Brain microvascular endothelial cell (primary cell): ENCODE data around the gene AKT2.

Source experiments
- DNase-seq: peaks from one replicate; pipeline ENCODE4 v3.0.0-alpha.2; 2020
- H3K27ac ChIP-seq: fragments of 250-450 bp; sonication (Bioruptor Pico); 2 replicates; pipeline ENCODE4 v1.5.1; 2020; ENCODE audit warnings: mild to moderate bottlenecking, moderate library complexity
- H3K27me3 ChIP-seq: fragments of 250-450 bp; sonication (Bioruptor Pico); replicated peaks from 2 replicates; pipeline ENCODE4 v1.5.1; 2020; ENCODE audit warnings: mild to moderate bottlenecking
- H3K36me3 ChIP-seq: fragments of 250-450 bp; sonication (Bioruptor Pico); replicated peaks from 2 replicates; pipeline ENCODE4 v1.5.1; 2020; ENCODE audit warnings: mild to moderate bottlenecking
- H3K4me3 ChIP-seq: 2 replicates; pipeline ENCODE4 v1.5.1; 2011; ENCODE audit warnings: low read depth, mild to moderate bottlenecking, control low read depth, low read length, moderate library complexity
- CTCF ChIP-seq: IDR thresholded peaks from 2 replicates; pipeline ENCODE4 v1.5.1; 2011; ENCODE audit warnings: low read depth, mild to moderate bottlenecking, moderate library complexity, low read length, control low read depth, inconsistent platforms; ENCODE audit errors: missing control alignments
- in situ Hi-C: cut with HindIII; loops from 2 replicates; pipeline ENCODE4 v1.10.0; 2017; ENCODE audit warnings: low sequenced_read_pairs, low pct_ligation_motif_present

AKT2 gene

GRCh38 chr19:40241125-40241808 lies 43.9 kb downstream of the AKT2 start:
- no peak overlapping the region for H3K27ac ChIP-seq
- peaks cover 32% of the 10 kb centered on the region for H3K36me3 ChIP-seq
- in situ Hi-C loops = no loop called here
- TF ChIP-seq CTCF = no peak
- no peak overlapping the region for H3K4me3 ChIP-seq
- DNase-seq = no peak
- no peaks in the 10 kb centered on the region for H3K27me3 ChIP-seq

GRCh38 chr19:40240332-40240731 lies 44.8 kb downstream of the AKT2 start:
- TF ChIP-seq CTCF = no peak
- H3K27ac ChIP-seq = no peak overlapping the region
- DNase-seq = no peak
- H3K4me3 ChIP-seq = no peak overlapping the region
- H3K36me3 ChIP-seq = peaks cover 34% of the 10 kb centered on the region
- in situ Hi-C loops = no loop called here
- H3K27me3 ChIP-seq = no peaks in the 10 kb centered on the region

- Histone ChIP-seq H3K4me3 (no peak overlapping the region), H3K36me3 (peaks cover 41% of the 10 kb centered on the region), H3K27me3 (no peaks in the 10 kb centered on the region), H3K27ac (no peak overlapping the region)
- no peak for DNase-seq
- in situ Hi-C loops = no loop called here
- no peak for TF ChIP-seq CTCF
These were observed 45.5 kb downstream of the AKT2 start for GRCh38 chr19:40239415-40240226.

- H3K27ac ChIP-seq = no peak overlapping the region
- no peak overlapping the region for H3K4me3 ChIP-seq
- H3K27me3 ChIP-seq = no peaks in the 10 kb centered on the region
- no peak for DNase-seq
- in situ Hi-C loops = no loop called here
- peaks cover 43% of the 10 kb centered on the region for H3K36me3 ChIP-seq
- TF ChIP-seq CTCF = no peak
These were observed 46.4 kb downstream of the AKT2 start for GRCh38 chr19:40238775-40239174.

- no peak overlapping the region for H3K4me3 ChIP-seq
- no peak for DNase-seq
- no peak overlapping the region for H3K27ac ChIP-seq
- in situ Hi-C loops = no loop called here
- no peaks in the 10 kb centered on the region for H3K27me3 ChIP-seq
- TF ChIP-seq CTCF = no peak
- H3K36me3 ChIP-seq = peaks cover 43% of the 10 kb centered on the region
These were observed 47.4 kb downstream of the AKT2 start for GRCh38 chr19:40237791-40238190.

GRCh38 chr19:40236366-40236765 lies 48.8 kb downstream of the AKT2 start:
- Histone ChIP-seq H3K27me3 (no peaks in the 10 kb centered on the region), H3K36me3 (peaks cover 40% of the 10 kb centered on the region), H3K27ac (no peak overlapping the region), H3K4me3 (no peak overlapping the region)
- no peak for DNase-seq
- TF ChIP-seq CTCF = no peak
- in situ Hi-C loops = no loop called here
